WERI-Rb-1 (cell line): ENCODE results near the gene ZNF845.
"Not testable (repeated sequence)": the region's sequence is repeated elsewhere in the genome, so short reads cannot be mapped to it uniquely, and the experiment has no call there.

ENCODE experiments used
- DNase-seq: peaks from one replicate; pipeline ENCODE4 v3.0.0-alpha.2; 2020
- H3K27ac ChIP-seq: fragments of 250-450 bp; sonication (Bioruptor Pico); 2 replicates; pipeline ENCODE4 v1.5.1; 2020; ENCODE audit warnings: mild to moderate bottlenecking, moderate library complexity
- H3K27me3 ChIP-seq: fragments of 250-450 bp; sonication (Bioruptor Pico); 2 replicates; pipeline ENCODE4 v1.5.1; 2021; ENCODE audit warnings: mild to moderate bottlenecking, low read depth, moderate library complexity; ENCODE audit not compliant: insufficient read depth, severe bottlenecking
- H3K36me3 ChIP-seq: fragments of 250-450 bp; sonication (Bioruptor Pico); 2 replicates; pipeline ENCODE4 v1.5.1; 2020; ENCODE audit warnings: mild to moderate bottlenecking, moderate library complexity
- H3K4me3 ChIP-seq: 2 replicates; pipeline ENCODE4 v1.5.1; 2011; ENCODE audit warnings: low read depth, mild to moderate bottlenecking, control low read depth, low read length
- H3K9me3 ChIP-seq: fragments of 250-450 bp; sonication (Bioruptor Pico); 2 replicates; pipeline ENCODE4 v1.5.1; 2021; ENCODE audit warnings: mild to moderate bottlenecking, moderate library complexity; ENCODE audit not compliant: severe bottlenecking
- TF ChIP-seq, protein P1 (sequence below): IDR thresholded peaks from 2 replicates; pipeline ENCODE4 v1.5.1; 2011; ENCODE audit warnings: low read depth, mild to moderate bottlenecking, control low read depth, inconsistent platforms, low read length

Gene ZNF845

DNA sequence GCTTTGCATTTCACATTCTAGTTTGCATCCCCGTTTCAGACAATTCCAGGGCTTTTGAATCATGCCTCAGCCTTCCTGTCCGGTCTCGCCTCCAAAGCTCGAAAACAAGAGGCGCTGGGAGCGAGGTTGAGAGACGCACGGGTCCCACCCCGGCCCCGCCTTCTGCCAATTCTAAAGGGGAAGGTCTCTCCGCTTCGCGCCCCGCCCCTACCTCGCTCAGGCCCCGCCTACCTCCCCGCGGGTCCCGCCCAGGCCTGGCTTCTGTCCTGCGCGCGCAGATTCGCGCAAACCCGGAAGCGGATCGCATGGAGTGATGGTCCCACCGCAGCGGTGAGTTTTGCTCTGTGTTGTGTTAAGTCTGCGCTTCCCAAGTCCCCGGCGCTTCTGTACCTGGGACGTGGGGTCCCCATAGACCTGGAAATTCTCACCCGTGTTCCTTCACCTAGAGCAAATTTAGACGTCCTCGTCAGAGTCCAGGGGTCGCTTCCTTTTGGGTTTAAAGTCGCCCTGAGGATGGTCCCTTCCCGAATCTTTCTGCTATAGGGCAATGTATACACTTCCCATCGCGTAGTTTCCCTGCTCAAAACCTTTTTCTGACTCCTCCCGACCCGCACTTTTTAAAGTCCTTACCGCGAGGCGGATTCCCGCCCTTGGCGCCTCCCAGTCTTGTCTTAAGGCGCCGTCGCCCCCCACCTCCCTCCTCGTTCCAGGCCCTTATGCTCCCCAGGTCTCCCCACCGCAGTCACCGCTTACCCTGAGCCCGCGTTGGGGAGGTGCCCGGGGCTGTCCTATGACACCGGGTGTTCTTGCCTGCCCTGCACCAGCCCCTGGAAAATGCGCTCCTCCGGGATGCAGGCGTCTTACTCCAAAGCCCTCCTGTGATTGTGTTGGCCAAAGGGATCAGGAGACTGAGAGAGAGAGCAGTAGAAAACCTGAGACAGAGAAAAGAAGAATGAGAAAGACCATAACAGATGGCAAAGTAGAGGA, at the start of gene ZNF845:
Gene ZNF845, plus strand, starts transcription at position 287 of the 987 bp plus-strand sequence. CDS start 7,559 bp downstream, outside the sequence.
- peak within 1 kb of the TSS; percentile 66 for H3K27ac ChIP-seq
- peak; percentile 94 for DNase-seq
- H3K27me3 ChIP-seq, result peaks cover 8% of the 10 kb centered on the region
- peak within 1 kb of the TSS; percentile 96 for H3K4me3 ChIP-seq
- TF ChIP-seq, protein P1, sequence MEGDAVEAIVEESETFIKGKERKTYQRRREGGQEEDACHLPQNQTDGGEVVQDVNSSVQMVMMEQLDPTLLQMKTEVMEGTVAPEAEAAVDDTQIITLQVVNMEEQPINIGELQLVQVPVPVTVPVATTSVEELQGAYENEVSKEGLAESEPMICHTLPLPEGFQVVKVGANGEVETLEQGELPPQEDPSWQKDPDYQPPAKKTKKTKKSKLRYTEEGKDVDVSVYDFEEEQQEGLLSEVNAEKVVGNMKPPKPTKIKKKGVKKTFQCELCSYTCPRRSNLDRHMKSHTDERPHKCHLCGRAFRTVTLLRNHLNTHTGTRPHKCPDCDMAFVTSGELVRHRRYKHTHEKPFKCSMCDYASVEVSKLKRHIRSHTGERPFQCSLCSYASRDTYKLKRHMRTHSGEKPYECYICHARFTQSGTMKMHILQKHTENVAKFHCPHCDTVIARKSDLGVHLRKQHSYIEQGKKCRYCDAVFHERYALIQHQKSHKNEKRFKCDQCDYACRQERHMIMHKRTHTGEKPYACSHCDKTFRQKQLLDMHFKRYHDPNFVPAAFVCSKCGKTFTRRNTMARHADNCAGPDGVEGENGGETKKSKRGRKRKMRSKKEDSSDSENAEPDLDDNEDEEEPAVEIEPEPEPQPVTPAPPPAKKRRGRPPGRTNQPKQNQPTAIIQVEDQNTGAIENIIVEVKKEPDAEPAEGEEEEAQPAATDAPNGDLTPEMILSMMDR, result no peak
- peaks cover 3% of the 10 kb centered on the region for H3K36me3 ChIP-seq
- H3K9me3 ChIP-seq, result no peaks in the 10 kb centered on the region

DNA sequence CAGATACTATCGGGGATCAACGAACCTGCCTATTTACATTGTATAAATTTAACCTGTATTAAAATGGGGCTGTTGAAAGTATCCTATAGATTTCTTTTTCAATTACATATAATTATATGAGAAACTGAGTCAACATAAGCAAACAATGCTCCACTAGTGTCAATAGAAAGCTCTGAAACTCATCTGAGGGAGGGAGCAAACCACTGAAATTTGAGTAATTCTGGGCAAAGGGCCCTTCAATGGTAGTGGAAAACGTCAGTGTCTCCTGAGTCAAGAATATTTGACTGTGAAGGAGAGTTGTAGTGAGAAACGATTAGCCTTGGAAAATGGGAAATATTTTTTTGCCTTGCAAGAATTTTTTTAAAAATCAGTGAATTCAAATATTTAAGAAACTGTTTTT, 48.5 kb upstream of the ZNF845 start:
- TF ChIP-seq, protein P1, result no peak
- Histone ChIP-seq H3K27me3 (peaks cover 58% of the 10 kb centered on the region), H3K36me3 (no peaks in the 10 kb centered on the region), H3K9me3 (peaks cover 10% of the 10 kb centered on the region), H3K27ac (no peak overlapping the region), H3K4me3 (no peak overlapping the region)
- no peak for DNase-seq

- Histone ChIP-seq H3K27me3 (peaks cover 47% of the 10 kb centered on the region), H3K9me3 (peaks cover 34% of the 10 kb centered on the region), H3K36me3 (no peaks in the 10 kb centered on the region), H3K4me3 (no peak overlapping the region), H3K27ac (no peak overlapping the region)
- DNase-seq, result no peak
- TF ChIP-seq, protein P1, result no peak
These were observed 42.6 kb upstream of the ZNF845 start for GRCh38 chr19:53290758-53291549.

DNA sequence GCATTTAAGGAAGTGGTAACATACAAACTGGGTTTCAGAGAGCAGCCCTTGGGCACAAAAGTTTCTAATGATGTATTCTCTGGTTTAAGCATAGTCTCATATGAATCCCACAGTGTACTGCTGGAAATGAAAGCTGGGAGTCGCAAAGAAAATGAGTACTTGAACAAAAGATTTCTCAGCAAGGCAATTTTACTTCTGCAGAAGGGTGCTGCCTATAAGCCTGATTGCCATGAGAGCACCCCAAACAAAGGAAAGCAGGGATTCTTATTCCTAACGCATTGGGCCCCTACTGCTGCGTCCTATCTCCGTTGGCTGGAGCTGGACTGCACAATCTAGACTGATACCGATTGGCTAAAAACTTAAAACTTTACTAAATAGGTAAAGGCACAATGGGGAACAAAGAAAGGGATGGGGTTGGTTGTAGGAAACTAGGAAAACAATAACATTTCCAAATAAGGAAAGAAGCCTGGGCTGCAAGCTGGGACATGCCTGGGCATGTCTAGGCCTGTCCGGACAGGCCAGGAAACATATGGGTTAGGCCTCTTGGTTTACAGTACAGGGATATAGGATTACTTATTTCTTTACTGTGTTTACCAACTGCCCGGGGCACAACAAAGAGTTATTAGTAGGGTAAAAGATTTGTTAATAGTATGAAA, 38.6 kb upstream of the ZNF845 start:
- no peak overlapping the region for H3K27ac ChIP-seq
- no peak for DNase-seq
- H3K27me3 ChIP-seq, result peaks cover 40% of the 10 kb centered on the region
- H3K4me3 ChIP-seq, result no peak overlapping the region
- TF ChIP-seq, protein P1, result no peak
- H3K9me3 ChIP-seq, result peaks cover 31% of the 10 kb centered on the region
- H3K36me3 ChIP-seq, result no peaks in the 10 kb centered on the region

DNA sequence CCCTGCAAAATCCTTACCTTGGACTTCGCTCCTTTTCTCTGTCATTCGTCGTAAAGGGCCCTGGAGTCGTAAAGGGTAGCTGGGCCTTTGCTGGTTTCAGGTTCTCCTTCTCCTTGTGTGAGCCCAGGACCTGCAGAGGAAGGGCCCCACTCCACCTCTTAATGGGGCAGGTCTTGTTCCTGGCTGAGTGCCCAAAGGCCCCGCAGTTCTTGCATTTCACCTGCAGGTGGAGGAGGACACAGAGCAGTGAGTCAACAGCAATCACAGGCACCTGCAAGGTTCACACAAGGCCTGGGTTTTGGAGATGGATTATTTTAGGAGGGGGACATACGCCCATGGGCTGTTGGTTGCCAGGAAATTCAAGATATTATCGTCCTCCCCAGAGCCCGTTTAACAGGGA, 32.2 kb upstream of the ZNF845 start:
- not testable (repeated sequence) for H3K27ac ChIP-seq, H3K4me3 ChIP-seq, H3K36me3 ChIP-seq, H3K9me3 ChIP-seq
- TF ChIP-seq, protein P1, result 0 out of 2 replicates have a peak, but pooled peaks have one; percentile 10
- peaks cover 56% of the 10 kb centered on the region for H3K27me3 ChIP-seq
- DNase-seq, result peak; percentile 34
